ENCODE data around the gene B3GAT2.

Gene B3GAT2

DNA sequence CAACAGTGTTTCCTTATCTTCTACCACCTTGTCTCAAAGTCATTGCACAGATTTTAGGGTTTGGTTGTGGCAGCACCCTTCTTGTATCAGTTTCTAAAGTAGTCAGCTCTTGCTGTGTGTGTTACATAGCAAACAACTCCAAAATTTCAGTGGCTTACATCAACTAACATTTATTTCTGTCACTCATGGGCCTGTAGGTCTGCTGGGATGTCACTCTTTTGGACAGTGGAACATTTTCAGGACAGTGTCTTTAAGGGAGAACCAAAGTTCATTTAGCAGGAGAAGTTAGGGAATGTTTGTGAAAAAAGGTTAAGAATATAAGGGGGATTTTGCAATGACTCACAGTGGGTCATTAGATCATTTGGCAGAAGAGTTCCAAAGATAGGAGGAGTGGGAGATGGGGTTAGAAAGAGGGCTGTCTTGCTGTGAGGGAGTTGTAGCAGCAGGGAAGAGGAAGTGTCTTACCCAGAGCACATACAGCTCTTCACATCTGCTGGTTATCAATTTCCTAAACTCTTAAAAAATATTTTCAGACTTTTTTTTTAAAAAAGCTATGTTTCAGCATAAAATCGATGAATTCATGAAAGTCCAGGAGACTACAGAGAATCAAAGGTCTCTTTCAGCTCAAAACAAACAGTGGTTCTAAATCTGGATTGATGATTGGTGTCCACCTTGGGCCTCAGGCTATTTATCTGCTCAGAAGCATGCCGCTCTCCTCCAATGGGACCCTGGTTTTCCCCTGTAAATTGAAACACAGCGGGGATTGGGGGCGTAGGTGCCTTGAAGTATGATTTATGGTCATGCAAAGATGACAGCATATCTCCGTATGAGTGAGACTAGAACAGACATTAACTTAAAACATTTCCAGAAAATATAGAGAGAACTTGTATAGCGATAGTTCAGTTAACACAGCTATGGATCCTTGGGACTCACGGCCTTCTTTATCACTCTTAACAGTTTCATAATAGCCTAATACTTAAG, 117.3 kb downstream of the B3GAT2 start:
- DNase-seq: no peak

DNA sequence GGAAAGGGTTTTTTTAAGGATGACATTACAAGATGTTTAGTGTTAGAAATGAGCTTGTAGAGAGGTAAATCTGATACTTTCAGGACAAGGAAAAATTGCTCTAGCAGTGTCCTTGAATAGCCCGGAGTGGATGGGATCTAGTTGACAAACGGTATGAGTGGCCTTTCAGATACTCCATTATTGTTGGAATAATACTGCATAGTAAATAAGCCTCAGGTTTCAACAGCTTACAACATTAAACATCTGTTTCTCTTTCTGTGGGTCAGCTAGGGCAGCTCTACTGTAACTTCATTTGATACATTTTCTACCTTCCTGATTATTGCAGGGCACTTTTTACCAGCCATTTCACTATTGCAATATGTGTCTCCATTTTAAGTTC, 118.0 kb downstream of the B3GAT2 start:
- DNase-seq: no peak

DNA sequence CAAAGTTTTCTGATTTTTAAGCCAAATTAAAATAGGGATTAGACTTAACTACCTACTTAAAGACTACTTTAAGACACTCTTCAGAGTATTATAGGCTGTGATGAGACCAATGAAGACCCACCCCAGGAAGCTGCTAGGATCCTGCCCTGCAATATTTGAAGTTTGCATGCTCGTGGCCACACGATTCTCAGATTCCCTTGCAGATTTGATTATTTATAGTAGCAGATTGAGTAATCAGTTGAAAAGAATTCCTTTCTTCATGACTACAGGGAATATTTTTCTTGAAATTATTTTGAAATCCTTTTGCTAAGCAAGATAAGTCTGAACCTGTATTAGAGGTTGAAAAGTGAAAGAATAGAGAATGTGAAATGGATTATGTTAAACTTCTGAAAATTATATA, 122.3 kb downstream of the B3GAT2 start:
- DNase-seq: no peak

DNA sequence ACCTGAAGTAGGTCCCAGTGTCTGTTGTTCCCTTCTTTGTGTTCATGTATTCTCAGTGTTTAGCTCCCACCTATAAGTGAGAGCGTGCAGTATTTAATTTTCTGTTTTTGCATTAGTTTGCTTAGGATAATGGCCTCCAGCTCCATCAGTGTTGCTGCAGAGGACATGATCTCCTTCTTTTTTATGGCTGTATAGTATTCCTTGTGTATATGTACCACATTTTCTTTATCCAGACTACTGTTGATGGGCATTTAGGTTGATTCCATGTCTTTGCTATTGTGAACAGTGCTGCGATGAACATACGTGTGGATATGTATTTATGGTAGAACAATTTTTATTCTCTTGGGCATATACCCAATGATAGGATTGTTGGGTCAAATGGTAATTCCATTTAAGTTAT, 125.4 kb downstream of the B3GAT2 start:
- no peak for DNase-seq

DNA sequence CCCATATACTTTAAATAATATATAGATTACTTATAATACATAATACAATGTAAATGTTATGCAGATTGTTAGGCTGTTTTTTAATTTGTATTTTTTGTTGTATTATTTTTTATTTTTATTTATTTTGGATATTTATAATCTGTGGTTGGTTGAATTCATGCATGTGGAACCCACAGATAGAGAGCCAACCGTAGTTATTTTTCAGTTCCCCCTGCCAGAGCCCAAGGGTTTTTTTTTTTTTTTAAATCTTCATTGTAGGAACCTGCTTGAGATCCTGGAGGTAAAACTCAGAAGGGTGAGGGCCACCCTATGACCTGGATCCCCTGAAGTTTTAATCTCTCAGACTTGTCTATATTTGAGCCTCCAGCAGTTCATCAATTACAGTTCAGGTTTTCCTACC, 133.2 kb downstream of the B3GAT2 start:
- DNase-seq: no peak

DNA sequence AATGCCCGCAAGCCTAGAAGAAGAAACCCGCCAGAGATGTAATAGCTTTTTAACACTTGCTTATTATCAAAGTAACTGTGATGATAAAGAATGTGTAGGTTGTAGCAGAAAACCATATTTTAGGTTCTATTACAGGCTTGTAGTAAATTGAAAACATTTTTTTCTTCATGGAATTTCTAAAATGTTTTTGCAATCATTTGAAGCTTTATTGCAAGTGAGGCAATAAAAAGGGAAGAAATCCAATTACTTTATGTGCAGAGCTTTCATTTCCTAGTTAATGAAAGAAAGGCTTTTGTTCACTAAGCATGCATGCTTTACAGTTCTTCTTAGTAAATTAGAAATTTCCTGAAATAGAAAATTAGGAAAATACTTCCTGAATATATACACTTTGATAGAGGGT, 135.1 kb downstream of the B3GAT2 start:
- DNase-seq: no peak

DNA sequence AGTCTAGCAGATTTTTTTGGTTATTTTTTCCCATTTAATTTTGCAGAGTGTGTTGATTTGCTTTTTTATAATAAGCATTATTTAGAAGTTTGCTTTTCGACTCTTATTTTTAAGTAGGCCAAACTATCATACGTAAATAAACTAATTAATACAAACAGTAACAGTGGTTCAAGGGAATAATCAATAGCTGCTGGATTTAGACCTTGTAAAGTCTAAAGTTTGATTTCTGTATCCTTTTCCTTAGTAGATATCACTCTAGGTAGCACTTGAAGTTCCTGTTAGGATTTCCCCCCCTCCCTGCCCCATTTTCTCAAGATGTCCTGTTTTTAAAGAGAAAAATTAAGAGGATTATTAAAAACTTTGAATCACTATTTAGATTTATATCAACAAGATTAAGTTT, 136.1 kb downstream of the B3GAT2 start:
- no peak for DNase-seq

DNA sequence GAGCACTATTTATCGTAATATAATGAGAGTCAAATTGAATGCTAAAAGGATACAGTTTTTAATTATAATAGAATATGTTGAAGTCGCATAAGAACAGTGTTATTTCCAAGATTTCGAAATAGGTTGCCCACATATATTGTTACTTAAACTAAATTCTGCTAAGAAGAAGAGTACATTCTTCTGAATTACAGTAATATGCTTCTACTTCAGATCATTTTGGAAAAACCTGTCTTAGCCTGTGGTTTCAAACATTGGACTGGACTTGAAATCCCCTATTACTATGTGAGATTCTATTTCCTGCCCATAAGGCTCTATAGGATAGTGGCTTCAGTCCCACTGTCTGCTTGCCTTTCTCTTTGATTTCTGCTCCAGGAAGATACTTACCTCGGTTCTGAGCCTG, 137.2 kb downstream of the B3GAT2 start:
- no peak for DNase-seq

DNA sequence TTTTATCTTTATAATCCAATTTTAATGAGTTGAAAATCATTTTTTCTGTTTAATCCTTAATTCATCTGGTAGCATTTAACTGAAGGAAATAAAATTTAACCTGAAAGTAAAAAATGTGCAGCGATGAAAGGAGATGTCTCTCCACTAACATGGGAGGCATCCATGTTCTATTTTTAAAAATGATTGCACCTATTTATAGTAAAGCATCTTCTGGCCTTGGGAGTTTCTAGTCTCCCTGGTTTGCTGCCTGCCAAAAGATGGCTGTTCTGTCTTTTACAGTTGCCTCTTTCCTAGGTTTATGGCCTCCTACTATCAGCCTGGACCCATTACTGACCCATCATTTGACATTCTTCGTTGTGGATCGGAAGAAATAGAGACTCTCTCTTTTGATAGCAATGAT, 143.0 kb downstream of the B3GAT2 start:
- no peak for DNase-seq

DNA sequence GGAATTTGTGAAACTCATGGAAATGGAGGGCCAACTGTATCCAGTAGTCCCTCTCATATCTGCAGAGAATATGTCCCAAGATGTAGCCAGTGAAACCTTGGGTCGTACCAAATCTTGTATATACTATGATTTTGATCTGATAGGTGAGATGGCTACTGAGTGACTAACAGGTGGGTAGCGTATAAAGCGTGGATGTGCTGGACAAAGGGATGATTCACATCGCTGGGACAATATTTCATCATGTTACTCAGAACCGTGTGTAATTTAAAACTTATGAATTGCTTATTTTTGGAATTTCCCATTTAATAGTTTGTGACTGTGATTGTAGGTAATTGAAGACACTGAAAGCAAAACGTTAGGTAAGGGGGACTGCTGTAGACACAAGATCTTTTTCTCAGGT, 145.1 kb downstream of the B3GAT2 start:
- no peak for DNase-seq

Data from stimulated activated CD4-positive, alpha-beta T cell treated with anti-CD3 and anti-CD28 coated beads, Interleukin-4, amount 100 ng/mL, for 4 hours (primary cell).